Central memory CD8-positive, alpha-beta T cell (primary cell): ENCODE measurements around the gene RABL2A.
A peak's percentile ranks its signal among the peaks of the same experiment; 100 is the strongest.
"Not testable (repeated sequence)": the region's sequence is repeated elsewhere in the genome, so short reads cannot be mapped to it uniquely, and the experiment has no call there.

ENCODE experiments used
- ATAC-seq: fragments of 150-1000 bp; cut with Tn5 transposase; replicated peaks from 2 replicates; pipeline ENCODE4 v1.10.0; 2022; ENCODE audit warnings: mild to moderate bottlenecking, moderate FRiP score, moderate number of reproducible peaks; ENCODE audit not compliant: poor library complexity, severe bottlenecking; ENCODE audit errors: extremely low read depth
- DNase-seq, 2 donors: peaks; one replicate each; pipeline ENCODE4 v3.0.0; 2021; ENCODE audit warnings: low spot score in 2 of 2
- H3K27ac Mint-ChIP-seq: one replicate; pipeline ENCODE4 v1.8.0; 2022; ENCODE audit warnings: low read depth, mild to moderate bottlenecking, moderate library complexity, mixed read lengths
- H3K27me3 Mint-ChIP-seq: one replicate; pipeline ENCODE4 v1.8.0; 2022; ENCODE audit warnings: mixed read lengths
- H3K36me3 Mint-ChIP-seq: one replicate; pipeline ENCODE4 v1.8.0; 2022; ENCODE audit warnings: mild to moderate bottlenecking, moderate library complexity, mixed read lengths; ENCODE audit not compliant: insufficient read depth
- H3K4me1 Mint-ChIP-seq: one replicate; pipeline ENCODE4 v1.8.0; 2022; ENCODE audit warnings: mixed read lengths
- H3K4me3 Mint-ChIP-seq: one replicate; pipeline ENCODE4 v1.8.0; 2022; ENCODE audit warnings: mild to moderate bottlenecking, moderate library complexity, mixed read lengths
- H3K9me3 Mint-ChIP-seq: one replicate; pipeline ENCODE4 v1.8.0; 2022; ENCODE audit warnings: mixed read lengths

The RABL2A gene

GRCh38 chr2:113675875-113676274 lies 48.8 kb downstream of the RABL2A start:
- H3K27me3 Mint-ChIP-seq, result no peaks in the 10 kb centered on the region
- H3K27ac Mint-ChIP-seq, result no peak overlapping the region
- H3K36me3 Mint-ChIP-seq, result no peaks in the 10 kb centered on the region

DNA sequence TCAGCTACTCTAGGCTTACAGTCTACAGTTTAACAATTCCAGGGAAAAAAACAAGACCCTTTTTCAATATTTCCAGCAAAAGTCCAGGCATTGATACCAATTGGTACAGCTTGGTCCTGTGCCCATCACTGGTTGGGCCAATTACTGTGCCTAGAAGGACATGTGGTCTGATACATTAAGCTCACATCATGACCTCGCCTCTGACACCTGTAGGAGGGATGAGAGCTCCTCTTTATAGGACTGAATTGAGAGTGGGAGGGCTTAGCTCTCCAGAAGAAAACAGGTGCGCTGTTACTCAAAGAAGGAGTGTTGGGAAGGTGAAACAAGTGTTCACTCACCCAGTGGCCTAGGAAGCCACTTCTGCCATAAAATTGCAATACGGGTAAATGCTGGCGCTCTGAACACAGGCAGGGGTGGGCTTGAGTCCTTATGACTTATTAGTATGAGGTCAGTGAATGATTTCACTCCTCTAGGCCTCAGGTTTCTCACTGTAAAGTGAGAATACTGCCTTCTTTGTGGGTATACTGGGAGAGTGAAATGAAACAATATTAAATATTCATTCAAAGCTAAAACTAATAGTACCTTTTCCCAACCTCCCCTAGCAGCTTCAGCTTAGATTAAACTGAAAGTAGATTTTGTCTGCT lies 49.7 kb downstream of the RABL2A start:
- Mint-ChIP-seq H3K27ac (no peak overlapping the region), H3K4me3 (no peak overlapping the region), H3K36me3 (no peaks in the 10 kb centered on the region), H3K4me1 (peaks cover 11% of the 10 kb centered on the region), H3K27me3 (no peaks in the 10 kb centered on the region), H3K9me3 (no peaks in the 10 kb centered on the region)
- DNase-seq, result no peak
- no peak for ATAC-seq

More at GRCh38 chr2:113675875-113676274, 48.8 kb downstream of the RABL2A start:
- H3K4me1 Mint-ChIP-seq, result peaks cover 11% of the 10 kb centered on the region
- H3K4me3 Mint-ChIP-seq, result no peak overlapping the region
- H3K9me3 Mint-ChIP-seq, result no peaks in the 10 kb centered on the region
- DNase-seq (no peak), ATAC-seq (no peak)

- no peaks in the 10 kb centered on the region for H3K9me3 Mint-ChIP-seq
- ATAC-seq (no peak), DNase-seq (no peak)
- no peaks in the 10 kb centered on the region for H3K36me3 Mint-ChIP-seq
- no peak overlapping the region for H3K4me3 Mint-ChIP-seq
- peaks cover 11% of the 10 kb centered on the region for H3K4me1 Mint-ChIP-seq
- no peak overlapping the region for H3K27ac Mint-ChIP-seq
- H3K27me3 Mint-ChIP-seq, result no peaks in the 10 kb centered on the region
Observed at GRCh38 chr2:113677330-113677729, 50.3 kb downstream of the RABL2A start.

DNA sequence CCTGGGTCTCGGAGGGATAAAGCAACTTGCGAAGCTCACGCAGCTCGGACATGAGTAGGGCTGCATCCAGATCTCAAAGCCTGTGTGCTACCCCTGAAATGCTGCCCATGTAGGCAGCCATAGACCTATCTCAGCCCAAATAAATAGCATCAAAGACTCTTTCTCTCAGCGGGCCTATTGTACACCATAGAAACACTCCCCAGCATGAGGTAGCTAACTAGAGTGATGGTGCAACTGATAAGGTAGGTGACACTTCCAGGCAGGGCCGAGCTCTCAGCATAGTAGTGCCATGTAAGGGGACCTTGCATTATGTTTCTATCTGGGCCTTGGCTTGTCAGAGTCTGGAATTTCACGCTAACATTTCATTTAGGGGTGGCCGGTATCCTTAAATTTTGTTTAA lies 52.4 kb downstream of the RABL2A start:
- no peaks in the 10 kb centered on the region for H3K9me3 Mint-ChIP-seq
- H3K4me3 Mint-ChIP-seq, result no peak overlapping the region
- no peaks in the 10 kb centered on the region for H3K27me3 Mint-ChIP-seq
- peaks cover 11% of the 10 kb centered on the region for H3K4me1 Mint-ChIP-seq
- ATAC-seq (peak; percentile 99), DNase-seq (no peak)
- H3K36me3 Mint-ChIP-seq, result no peaks in the 10 kb centered on the region
- no peak overlapping the region for H3K27ac Mint-ChIP-seq

GRCh38 chr2:113685471-113685870 lies 58.4 kb downstream of the RABL2A start:
- DNase-seq, result no peak
- H3K4me3 Mint-ChIP-seq, result no peak overlapping the region
- no peaks in the 10 kb centered on the region for H3K36me3 Mint-ChIP-seq
- no peaks in the 10 kb centered on the region for H3K4me1 Mint-ChIP-seq
- H3K27me3 Mint-ChIP-seq, result no peaks in the 10 kb centered on the region
- no peak overlapping the region for H3K27ac Mint-ChIP-seq
- ATAC-seq, result no peak
- no peaks in the 10 kb centered on the region for H3K9me3 Mint-ChIP-seq

DNA sequence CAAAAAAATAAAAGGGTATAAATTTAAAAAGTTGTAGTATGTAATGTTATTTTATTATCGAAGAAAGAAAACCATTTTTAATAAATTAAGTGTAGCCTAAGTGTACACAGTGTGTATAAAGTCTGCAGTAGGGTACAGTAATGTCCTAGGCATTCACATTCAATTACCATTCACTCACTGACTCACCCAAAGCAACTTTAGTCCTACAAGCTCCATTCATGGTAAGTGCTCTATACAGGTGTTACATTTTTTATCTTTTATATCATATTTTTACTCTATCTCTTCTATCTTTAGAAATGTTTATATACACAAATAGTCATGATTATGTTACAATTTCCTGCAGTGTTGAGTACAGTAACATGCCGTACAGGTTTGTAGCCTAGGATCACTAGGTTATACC lies 59.5 kb downstream of the RABL2A start:
- ATAC-seq (no peak), DNase-seq (no peak)
- Mint-ChIP-seq H3K4me1 (no peaks in the 10 kb centered on the region), H3K27ac (no peak overlapping the region), H3K36me3 (no peaks in the 10 kb centered on the region), H3K27me3 (no peaks in the 10 kb centered on the region), H3K4me3 (no peak overlapping the region), H3K9me3 (no peaks in the 10 kb centered on the region)

DNA sequence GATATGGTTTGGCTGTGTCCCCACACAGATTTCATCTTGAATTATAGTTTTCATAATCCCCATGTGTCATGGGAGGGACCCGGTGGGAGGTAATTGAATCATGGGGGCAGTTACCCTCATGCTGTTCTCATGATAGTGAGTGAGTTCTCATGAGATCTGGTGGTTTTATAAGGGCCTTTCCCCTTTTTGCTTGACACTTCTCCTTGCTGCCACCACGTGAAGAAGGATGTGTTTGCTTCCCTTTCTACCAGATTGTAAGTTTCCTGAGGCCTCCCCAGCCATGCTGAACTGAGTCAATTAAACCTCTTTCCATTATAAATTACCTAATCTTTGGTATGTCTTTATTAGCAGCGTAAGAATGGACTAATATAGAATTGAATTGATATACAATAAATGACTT lies 63.8 kb downstream of the RABL2A start:
- peaks cover 20% of the 10 kb centered on the region for H3K4me1 Mint-ChIP-seq
- H3K27me3 Mint-ChIP-seq, H3K36me3 Mint-ChIP-seq, H3K4me3 Mint-ChIP-seq, DNase-seq, H3K27ac Mint-ChIP-seq, ATAC-seq, H3K9me3 Mint-ChIP-seq: not testable (repeated sequence)
